Body of pancreas (tissue), 4 donors: ENCODE measurements around the gene PRR23A.
"Not testable (repeated sequence)": the region's sequence is repeated elsewhere in the genome, so short reads cannot be mapped to it uniquely, and the experiment has no call there.

Experiments used
- POLR2A ChIP-seq, 3 donors: fragments of 450-650 bp; IDR thresholded peaks; one replicate each; pipeline ENCODE4 v1.6.1; 2016; ENCODE audit warnings: antibody characterized with exemption in 3 of 3, mild to moderate bottlenecking in 2 of 3
- TF ChIP-seq, protein P1 (sequence below), 7 experiments: fragments of 450-650 bp in 4 of 7; fragments of 200-600 bp in 3 of 7; sonication (generic) in 3 of 7; IDR thresholded peaks; one replicate each; pipeline ENCODE4 v1.5.1; 2016 to 2019; ENCODE audit warnings: antibody characterized with exemption in 7 of 7

GRCh38 chr3:139030576-139030975, 24.5 kb upstream of the PRR23A start:
- TF ChIP-seq, protein P1, sequence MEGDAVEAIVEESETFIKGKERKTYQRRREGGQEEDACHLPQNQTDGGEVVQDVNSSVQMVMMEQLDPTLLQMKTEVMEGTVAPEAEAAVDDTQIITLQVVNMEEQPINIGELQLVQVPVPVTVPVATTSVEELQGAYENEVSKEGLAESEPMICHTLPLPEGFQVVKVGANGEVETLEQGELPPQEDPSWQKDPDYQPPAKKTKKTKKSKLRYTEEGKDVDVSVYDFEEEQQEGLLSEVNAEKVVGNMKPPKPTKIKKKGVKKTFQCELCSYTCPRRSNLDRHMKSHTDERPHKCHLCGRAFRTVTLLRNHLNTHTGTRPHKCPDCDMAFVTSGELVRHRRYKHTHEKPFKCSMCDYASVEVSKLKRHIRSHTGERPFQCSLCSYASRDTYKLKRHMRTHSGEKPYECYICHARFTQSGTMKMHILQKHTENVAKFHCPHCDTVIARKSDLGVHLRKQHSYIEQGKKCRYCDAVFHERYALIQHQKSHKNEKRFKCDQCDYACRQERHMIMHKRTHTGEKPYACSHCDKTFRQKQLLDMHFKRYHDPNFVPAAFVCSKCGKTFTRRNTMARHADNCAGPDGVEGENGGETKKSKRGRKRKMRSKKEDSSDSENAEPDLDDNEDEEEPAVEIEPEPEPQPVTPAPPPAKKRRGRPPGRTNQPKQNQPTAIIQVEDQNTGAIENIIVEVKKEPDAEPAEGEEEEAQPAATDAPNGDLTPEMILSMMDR (IDR thresholded peaks at IDR 0.05) = not testable (repeated sequence)
- not testable (repeated sequence) for TF ChIP-seq POLR2A (IDR thresholded peaks at IDR 0.05)
